ENCODE results near the gene ZFAND2A. TPM values are rescaled to one million over a fixed set of nuclear protein-coding genes. Genes with fewer than 3 reads are reported as not detected.
"Not testable (repeated sequence)": the region's sequence is repeated elsewhere in the genome, so short reads cannot be mapped to it uniquely, and the experiment has no call there.

Gene ZFAND2A
- total RNA-seq, 1 experiment from 2014 or later = 14.5 TPM

DNA sequence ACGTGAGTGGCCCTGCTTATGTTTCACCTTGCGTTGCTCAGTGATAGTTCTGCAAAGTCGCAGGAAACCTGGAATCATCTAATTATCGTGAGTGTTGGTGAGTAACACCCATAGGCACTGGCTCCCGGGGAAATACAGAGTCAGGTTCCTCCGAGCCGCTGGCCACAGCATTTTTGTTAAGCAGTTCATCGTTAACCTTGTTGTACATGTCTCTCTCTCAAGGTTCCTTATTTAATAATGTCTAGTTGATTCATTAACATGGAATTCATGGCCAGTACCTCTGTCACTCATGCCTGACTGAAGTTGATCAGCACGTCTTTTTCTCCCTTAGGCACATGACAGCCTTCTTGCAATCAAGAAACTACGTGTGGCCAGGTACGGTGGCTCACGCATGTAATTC lies 3.1 kb upstream of the ZFAND2A start:
- no peak overlapping the region for H3K4me3 Mint-ChIP-seq
- no peaks in the 10 kb centered on the region for H3K9me3 Mint-ChIP-seq
- no peak for DNase-seq (ENCODE audit: low spot score)
- H3K27me3 Mint-ChIP-seq (ENCODE audit: low read depth) = no peaks in the 10 kb centered on the region
- ATAC-seq = no peak
- peaks cover 14% of the 10 kb centered on the region for H3K4me1 Mint-ChIP-seq
- ChIA-PET POLR2A (no interaction called here), CTCF (no interaction called here)
- H3K27ac Mint-ChIP-seq = no peak overlapping the region
- H3K36me3 Mint-ChIP-seq = peaks cover 10% of the 10 kb centered on the region; the same call in 1 of the 2 replicates
- TF ChIP-seq NFE2L1 (CRISPR knock-in tag; IDR thresholded peaks at IDR 0.05) = no peak

DNA sequence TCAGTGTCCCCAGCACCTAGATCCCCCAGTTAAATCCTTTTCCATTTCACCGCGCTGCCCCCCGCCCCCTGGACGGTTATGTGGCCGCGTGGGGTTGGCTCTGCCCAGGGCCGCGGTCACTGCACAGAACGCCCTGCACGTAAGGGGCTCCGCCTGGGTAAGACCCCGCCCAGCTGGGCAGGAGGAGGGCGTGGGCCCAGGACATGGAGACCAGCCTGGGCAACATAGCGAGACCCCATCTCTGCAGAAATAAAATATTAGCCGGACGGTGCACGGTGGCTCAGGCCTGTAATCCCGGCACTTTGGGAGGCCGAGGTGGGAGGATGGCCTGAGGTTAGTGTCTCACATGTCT lies 650 bp upstream of the ZFAND2A start:
- CTCF ChIA-PET = interaction anchor here (0.8 to 1.5 kb wide), 8 partner anchors 9 to 313 kb away, joined by 3 to 7 read pairs (median 5); no protein-coding TSS in a partner anchor

DNA sequence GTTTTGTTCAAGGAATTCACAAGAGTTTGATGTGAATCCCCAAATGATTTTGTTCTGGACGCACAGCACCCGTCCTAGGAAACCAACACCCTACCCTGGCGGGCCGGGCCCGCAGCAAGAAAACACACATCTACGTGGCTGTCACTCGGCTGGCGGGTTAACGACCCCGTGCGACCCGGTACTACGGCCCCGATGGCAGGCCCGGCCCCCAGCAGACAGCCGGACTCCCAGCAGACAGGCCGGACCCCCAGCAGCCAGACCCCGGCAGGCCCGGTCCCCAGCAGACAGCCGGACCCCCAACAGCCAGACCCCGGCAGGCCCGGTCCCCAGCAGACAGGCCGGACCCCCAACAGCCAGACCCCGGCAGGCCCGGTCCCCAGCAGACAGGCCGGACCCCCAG lies 765 bp downstream of the ZFAND2A start:
- not testable (repeated sequence) for H3K27me3 Mint-ChIP-seq (ENCODE audit: low read depth); DNase-seq (ENCODE audit: low spot score); ATAC-seq; H3K9me3 Mint-ChIP-seq
- ChIA-PET CTCF (interaction anchor here (1.2 to 1.5 kb wide), 2 partner anchors 10 to 315 kb away, joined by 3 to 4 read pairs; no protein-coding TSS in a partner anchor), POLR2A (interaction anchor here (1.1 kb wide), 1 partner anchor 21 kb away, joined by 3 read pairs; a partner anchor contains a TSS)
- peaks cover 16% of the 10 kb centered on the region; the same call in 1 of the 2 replicates for H3K36me3 Mint-ChIP-seq
- H3K27ac Mint-ChIP-seq = peak overlapping the region; percentile 72; the same call in 1 of the 2 replicates
- H3K4me1 Mint-ChIP-seq = peaks cover 14% of the 10 kb centered on the region
- peak overlapping the region; percentile 77 for H3K4me3 Mint-ChIP-seq

More for the DNA sequence above, 650 bp upstream of the ZFAND2A start:
- Mint-ChIP-seq H3K9me3 (no peaks in the 10 kb centered on the region), H3K4me1 (peaks cover 14% of the 10 kb centered on the region), H3K27ac (peak overlapping the region; percentile 54), H3K4me3 (peak overlapping the region; percentile 80), H3K36me3 (peaks cover 10% of the 10 kb centered on the region; the same call in 1 of the 2 replicates), H3K27me3 (ENCODE audit: low read depth) (no peaks in the 10 kb centered on the region)
- ATAC-seq (peak; percentile 7; the same call in 1 of the 2 replicates), DNase-seq (ENCODE audit: low spot score) (no peak)
- TF ChIP-seq GTF2I (CRISPR knock-in tag; conservative IDR thresholded peaks at IDR 0.05) = peak; percentile 77; the same call in 1 of the 2 replicates
- peak; percentile 99 for TF ChIP-seq ZNF121 (CRISPR knock-in tag; IDR thresholded peaks at IDR 0.05)
- TF ChIP-seq, protein P1, sequence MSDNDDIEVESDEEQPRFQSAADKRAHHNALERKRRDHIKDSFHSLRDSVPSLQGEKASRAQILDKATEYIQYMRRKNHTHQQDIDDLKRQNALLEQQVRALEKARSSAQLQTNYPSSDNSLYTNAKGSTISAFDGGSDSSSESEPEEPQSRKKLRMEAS (CRISPR knock-in tag; IDR thresholded peaks at IDR 0.05) = no peak
- POLR2A ChIA-PET = no interaction called here

DNA sequence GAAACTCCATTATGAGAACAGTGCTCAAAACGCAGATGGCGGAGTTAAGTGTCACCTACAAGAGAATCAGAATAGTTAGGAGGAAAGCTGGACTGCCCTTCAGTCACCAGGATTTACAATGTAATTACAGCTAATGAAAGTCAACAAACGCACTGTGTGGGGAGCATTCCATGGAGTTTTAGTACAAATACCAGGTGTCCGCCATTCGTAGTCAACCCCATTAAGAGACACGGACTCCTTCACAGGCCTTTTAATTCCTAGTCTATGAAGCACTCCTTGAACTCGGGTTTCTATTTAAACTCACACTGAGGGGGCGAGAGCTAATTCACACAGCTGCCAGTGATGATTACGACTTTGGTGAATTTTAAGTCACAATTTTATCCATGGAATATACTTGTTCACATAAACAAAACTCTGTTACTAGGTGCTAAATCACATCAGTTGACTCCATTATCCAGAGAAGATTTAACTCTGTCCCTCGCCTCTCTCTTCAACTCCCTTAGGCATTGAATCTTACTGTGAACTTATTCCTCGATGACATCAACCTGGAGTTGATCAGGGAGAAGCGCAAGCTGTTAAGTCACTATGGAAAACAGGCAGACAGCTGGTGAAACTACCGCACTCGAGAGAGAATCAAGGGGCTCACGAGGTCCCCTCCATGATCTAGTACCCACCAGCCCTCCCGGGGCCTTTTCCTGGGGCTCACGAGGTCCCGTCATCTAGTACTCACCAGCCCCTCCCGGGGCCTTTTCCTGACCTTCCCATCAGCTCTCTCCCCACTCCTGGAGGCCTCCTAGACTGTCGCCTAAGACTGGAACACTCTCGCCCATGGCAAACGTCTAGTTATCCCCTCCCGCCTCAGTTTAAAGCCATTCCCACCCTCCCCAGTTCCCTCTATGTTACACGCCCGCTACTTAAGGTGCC lies 1.5 kb downstream of the ZFAND2A start:
- DNase-seq (ENCODE audit: low spot score) (no peak), ATAC-seq (no peak)
- CTCF ChIA-PET = interaction anchor here (0.9 to 1.2 kb wide), 2 partner anchors 11 to 12 kb away, joined by 3 to 4 read pairs; no protein-coding TSS in a partner anchor
- Mint-ChIP-seq H3K4me3 (peak overlapping the region; percentile 77), H3K27ac (peak overlapping the region; percentile 72; the same call in 1 of the 2 replicates), H3K27me3 (ENCODE audit: low read depth) (no peaks in the 10 kb centered on the region), H3K36me3 (peaks cover 13% of the 10 kb centered on the region; the same call in 1 of the 2 replicates), H3K4me1 (peaks cover 14% of the 10 kb centered on the region), H3K9me3 (no peaks in the 10 kb centered on the region)
- TF ChIP-seq ELF4 (CRISPR knock-in tag; IDR thresholded peaks at IDR 0.05; ENCODE audit: low read depth) (no peak), JUN (CRISPR knock-in tag; IDR thresholded peaks at IDR 0.05) (no peak), ZNF671 (CRISPR knock-in tag; IDR thresholded peaks at IDR 0.05) (no peak), TP53 (CRISPR knock-in tag; IDR thresholded peaks at IDR 0.05) (no peak), GRHL2 (CRISPR knock-in tag; IDR thresholded peaks at IDR 0.05; ENCODE audit: insufficient replicate concordance, severe bottlenecking) (no peak)
- TF ChIP-seq, protein P2, sequence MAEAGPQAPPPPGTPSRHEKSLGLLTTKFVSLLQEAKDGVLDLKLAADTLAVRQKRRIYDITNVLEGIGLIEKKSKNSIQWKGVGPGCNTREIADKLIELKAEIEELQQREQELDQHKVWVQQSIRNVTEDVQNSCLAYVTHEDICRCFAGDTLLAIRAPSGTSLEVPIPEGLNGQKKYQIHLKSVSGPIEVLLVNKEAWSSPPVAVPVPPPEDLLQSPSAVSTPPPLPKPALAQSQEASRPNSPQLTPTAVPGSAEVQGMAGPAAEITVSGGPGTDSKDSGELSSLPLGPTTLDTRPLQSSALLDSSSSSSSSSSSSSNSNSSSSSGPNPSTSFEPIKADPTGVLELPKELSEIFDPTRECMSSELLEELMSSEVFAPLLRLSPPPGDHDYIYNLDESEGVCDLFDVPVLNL (CRISPR knock-in tag; IDR thresholded peaks at IDR 0.05; ENCODE audit: borderline replicate concordance, low read depth) = no peak
- POLR2A ChIA-PET = no interaction called here

DNA sequence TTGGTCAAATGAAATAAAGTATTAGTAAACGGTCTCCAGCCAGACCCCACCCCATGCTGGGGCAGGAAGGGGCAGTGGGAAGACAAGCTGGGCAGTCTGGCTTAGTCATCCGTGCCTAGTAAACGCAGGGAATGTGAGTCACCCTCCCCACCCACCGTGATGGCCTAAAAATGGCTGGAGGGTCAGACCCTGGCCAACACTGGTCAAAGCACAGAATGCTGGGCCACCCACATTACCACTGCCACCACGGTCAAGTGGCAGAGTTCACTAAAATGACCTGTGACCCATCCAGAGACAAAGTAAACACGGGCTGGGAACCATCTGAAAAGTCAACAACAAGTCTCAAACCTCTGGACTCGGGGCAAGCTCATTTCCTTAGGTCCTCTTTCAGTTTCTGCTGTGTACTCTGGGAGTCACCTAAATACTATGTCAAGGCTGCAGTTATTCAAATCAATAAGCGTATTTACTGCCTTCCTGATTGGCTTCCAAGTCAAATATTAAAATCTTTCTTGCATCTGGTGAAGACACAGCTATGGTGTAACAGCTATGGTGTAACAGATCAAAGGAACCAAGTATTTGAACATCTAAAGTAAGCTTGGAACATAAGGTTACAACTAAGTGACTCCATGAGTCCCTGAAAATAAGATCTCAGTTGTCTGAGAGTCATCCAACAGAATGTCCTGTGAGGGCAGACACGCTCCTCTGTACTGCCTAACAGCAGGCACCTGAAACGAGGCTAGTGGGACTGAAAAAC lies 3.0 kb downstream of the ZFAND2A start:
- POLR2A ChIA-PET = no interaction called here
- H3K4me1 Mint-ChIP-seq = peaks cover 14% of the 10 kb centered on the region
- ATAC-seq = no peak
- H3K27ac Mint-ChIP-seq = no peak overlapping the region
- no peak for DNase-seq (ENCODE audit: low spot score)
- H3K36me3 Mint-ChIP-seq = peaks cover 18% of the 10 kb centered on the region
- CTCF ChIA-PET = interaction anchor here (1.6 kb wide), 1 partner anchor 26 kb away, joined by 4 read pairs; no protein-coding TSS in a partner anchor
- H3K4me3 Mint-ChIP-seq = no peak overlapping the region
- H3K9me3 Mint-ChIP-seq = no peaks in the 10 kb centered on the region
- no peaks in the 10 kb centered on the region for H3K27me3 Mint-ChIP-seq (ENCODE audit: low read depth)
- peak; percentile 89 for TF ChIP-seq GABPB1 (CRISPR knock-in tag; IDR thresholded peaks at IDR 0.05)
- no peak for TF ChIP-seq ZNF121 (CRISPR knock-in tag; IDR thresholded peaks at IDR 0.05)
- TF ChIP-seq, protein P3, sequence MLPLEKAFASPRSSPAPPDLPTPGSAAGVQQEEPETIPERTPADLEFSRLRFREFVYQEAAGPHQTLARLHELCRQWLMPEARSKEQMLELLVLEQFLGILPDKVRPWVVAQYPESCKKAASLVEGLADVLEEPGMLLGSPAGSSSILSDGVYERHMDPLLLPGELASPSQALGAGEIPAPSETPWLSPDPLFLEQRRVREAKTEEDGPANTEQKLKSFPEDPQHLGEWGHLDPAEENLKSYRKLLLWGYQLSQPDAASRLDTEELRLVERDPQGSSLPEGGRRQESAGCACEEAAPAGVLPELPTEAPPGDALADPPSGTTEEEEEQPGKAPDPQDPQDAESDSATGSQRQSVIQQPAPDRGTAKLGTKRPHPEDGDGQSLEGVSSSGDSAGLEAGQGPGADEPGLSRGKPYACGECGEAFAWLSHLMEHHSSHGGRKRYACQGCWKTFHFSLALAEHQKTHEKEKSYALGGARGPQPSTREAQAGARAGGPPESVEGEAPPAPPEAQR (CRISPR knock-in tag; IDR thresholded peaks at IDR 0.05) = no peak

DNA sequence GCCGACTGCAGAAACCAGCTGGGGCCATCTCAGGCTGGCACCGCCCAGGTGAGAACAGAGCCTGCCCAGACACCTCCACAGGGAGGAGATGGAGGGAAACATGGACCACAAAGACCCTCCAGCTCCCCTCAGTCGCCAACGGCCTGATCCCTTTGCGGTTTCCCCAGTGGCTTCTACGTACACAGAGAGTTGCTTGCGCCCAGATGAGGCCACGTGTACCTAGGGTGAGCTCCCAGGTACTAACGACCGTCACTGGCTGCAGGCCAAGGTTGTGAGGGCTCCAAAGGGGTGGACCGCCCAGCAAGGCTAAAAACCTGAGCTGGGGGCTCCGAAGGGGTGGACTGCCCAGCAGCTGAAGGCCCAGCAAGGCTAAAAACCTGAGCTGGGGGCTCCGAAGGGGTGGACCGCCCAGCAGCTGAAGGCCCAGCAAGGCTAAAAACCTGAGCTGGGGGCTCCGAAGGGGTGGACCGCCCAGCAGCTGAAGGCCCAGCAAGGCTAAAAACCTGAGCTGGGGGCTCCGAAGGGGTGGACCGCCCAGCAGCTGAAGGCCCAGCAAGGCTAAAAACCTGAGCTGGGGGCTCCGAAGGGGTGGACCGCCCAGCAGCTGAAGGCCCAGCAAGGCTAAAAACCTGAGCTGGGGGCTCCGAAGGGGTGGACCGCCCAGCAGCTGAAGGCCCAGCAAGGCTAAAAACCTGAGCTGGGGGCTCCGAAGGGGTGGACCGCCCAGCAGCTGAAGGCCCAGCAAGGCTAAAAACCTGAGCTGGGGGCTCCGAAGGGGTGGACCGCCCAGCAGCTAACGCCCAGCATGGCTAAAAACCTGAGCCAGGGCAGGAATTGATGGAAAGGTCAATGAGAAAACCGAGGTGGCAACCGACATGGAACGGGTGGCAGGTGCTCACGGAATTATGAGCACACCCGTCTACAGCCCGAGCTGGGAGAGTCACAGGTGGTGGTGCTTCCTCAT lies 3.9 kb downstream of the ZFAND2A start:
- DNase-seq (ENCODE audit: low spot score); H3K27me3 Mint-ChIP-seq (ENCODE audit: low read depth); H3K4me3 Mint-ChIP-seq; H3K27ac Mint-ChIP-seq; H3K9me3 Mint-ChIP-seq; POLR2A ChIA-PET; ATAC-seq: not testable (repeated sequence)
- H3K4me1 Mint-ChIP-seq = peaks cover 11% of the 10 kb centered on the region
- CTCF ChIA-PET = interaction anchor here (1.6 kb wide), 2 partner anchors 27 to 91 kb away, joined by 4 read pairs; no protein-coding TSS in a partner anchor
- peaks cover 22% of the 10 kb centered on the region for H3K36me3 Mint-ChIP-seq

Data from WTC11 (cell line).